ENCODE data around the gene SPEM3. TPM values are rescaled to one million over a fixed set of nuclear protein-coding genes. Genes with fewer than 3 reads are reported as not detected.

Gene SPEM3
- total and polyA plus RNA-seq, 5 donors, result not detected

GRCh38 chr17:7391307-7391706 lies 37.4 kb upstream of the SPEM3 start:
- WGBS, result 50% methylated on average over 2 of the region's 2 CpGs
- intact Hi-C loops (cut with DNase I), result loop anchor here in 1 of 4 donors (5.0 kb wide), 1 partner anchor 96 kb away; no protein-coding TSS in a partner anchor
- Histone ChIP-seq H3K27me3 (ENCODE audit: control insufficient read depth, insufficient read depth) (no peaks in the 10 kb centered on the region), H3K4me1 (ENCODE audit: control insufficient read depth, insufficient read depth, low read length) (no peaks in the 10 kb centered on the region), H3K27ac (ENCODE audit: low read length) (no peak overlapping the region), H3K9me3 (ENCODE audit: control insufficient read depth, low read length) (no peaks in the 10 kb centered on the region), H3K4me3 (ENCODE audit: low read length) (no peak overlapping the region)
- ATAC-seq, result no peak
- peak in 1 of 3 donors; percentile 6 for DNase-seq

GRCh38 chr17:7392696-7393612 lies 35.7 kb upstream of the SPEM3 start:
- H3K4me3 ChIP-seq (ENCODE audit: low read length), result peak overlapping the region; percentile 92
- no peak for ATAC-seq
- H3K27me3 ChIP-seq (ENCODE audit: control insufficient read depth, insufficient read depth), result no peaks in the 10 kb centered on the region
- WGBS, result 74% methylated on average over 42 of the region's 42 CpGs
- H3K4me1 ChIP-seq (ENCODE audit: control insufficient read depth, insufficient read depth, low read length), result no peaks in the 10 kb centered on the region
- peak in 1 of 3 donors; percentile 52 for DNase-seq
- intact Hi-C loops (cut with DNase I), result loop anchor here in 1 of 4 donors (5.0 kb wide), 1 partner anchor 94 kb away; no protein-coding TSS in a partner anchor
- H3K9me3 ChIP-seq (ENCODE audit: control insufficient read depth, low read length), result no peaks in the 10 kb centered on the region
- H3K27ac ChIP-seq (ENCODE audit: low read length), result no peak overlapping the region

GRCh38 chr17:7393613-7394451 lies 34.8 kb upstream of the SPEM3 start:
- 6% methylated on average over 48 of the region's 48 CpGs for WGBS

GRCh38 chr17:7394452-7395191 lies 34.0 kb upstream of the SPEM3 start, which contains the start of gene PLSCR3:
Gene PLSCR3, minus strand, starts transcription at chr17:7394525. Its CDS starts 415 bp downstream, at chr17:7394110.
- DNase-seq (peak; percentile 91 to 97 (median 96)), ATAC-seq (peak; percentile 93 to 95)
- peak within 1 kb of the TSS; percentile 92 for H3K4me3 ChIP-seq (ENCODE audit: low read length)
- peak within 1 kb of the TSS; percentile 98 for H3K27ac ChIP-seq (ENCODE audit: low read length)
- intact Hi-C loops (cut with DNase I), result loop anchor here in 1 of 4 donors (5.0 kb wide), 1 partner anchor 93 kb away; no protein-coding TSS in a partner anchor
- H3K9me3 ChIP-seq (ENCODE audit: control insufficient read depth, low read length), result no peaks in the 10 kb centered on the region
- no peaks in the 10 kb centered on the region for H3K4me1 ChIP-seq (ENCODE audit: control insufficient read depth, insufficient read depth, low read length)
- under 1% methylated on average over 71 of the region's 71 CpGs for WGBS
- H3K27me3 ChIP-seq (ENCODE audit: control insufficient read depth, insufficient read depth), result no peaks in the 10 kb centered on the region

More at GRCh38 chr17:7393613-7394451, 34.8 kb upstream of the SPEM3 start:
- Histone ChIP-seq H3K27ac (ENCODE audit: low read length) (peak overlapping the region; percentile 75), H3K27me3 (ENCODE audit: control insufficient read depth, insufficient read depth) (no peaks in the 10 kb centered on the region), H3K4me3 (ENCODE audit: low read length) (peak overlapping the region; percentile 92), H3K4me1 (ENCODE audit: control insufficient read depth, insufficient read depth, low read length) (no peaks in the 10 kb centered on the region), H3K9me3 (ENCODE audit: control insufficient read depth, low read length) (no peaks in the 10 kb centered on the region)
- peak in 1 of 3 donors; percentile 62 for DNase-seq
- intact Hi-C loops (cut with DNase I), result loop anchor here in 1 of 4 donors (5.0 kb wide), 1 partner anchor 93 kb away; no protein-coding TSS in a partner anchor
- ATAC-seq, result peak; percentile 7 to 44

GRCh38 chr17:7396147-7396546 lies 32.5 kb upstream of the SPEM3 start:
- WGBS, result 91% methylated on average over 4 of the region's 4 CpGs
- Histone ChIP-seq H3K9me3 (ENCODE audit: control insufficient read depth, low read length) (no peaks in the 10 kb centered on the region), H3K27ac (ENCODE audit: low read length) (no peak overlapping the region), H3K4me3 (ENCODE audit: low read length) (no peak overlapping the region), H3K27me3 (ENCODE audit: control insufficient read depth, insufficient read depth) (no peaks in the 10 kb centered on the region), H3K4me1 (ENCODE audit: control insufficient read depth, insufficient read depth, low read length) (no peaks in the 10 kb centered on the region)
- DNase-seq (peak in 1 of 3 donors; percentile 3), ATAC-seq (no peak)
- intact Hi-C loops (cut with DNase I), result no loop called here

GRCh38 chr17:7398612-7399011 lies 30.0 kb upstream of the SPEM3 start:
- Histone ChIP-seq H3K9me3 (ENCODE audit: control insufficient read depth, low read length) (no peaks in the 10 kb centered on the region), H3K27ac (ENCODE audit: low read length) (no peak overlapping the region), H3K4me1 (ENCODE audit: control insufficient read depth, insufficient read depth, low read length) (peaks cover 3% of the 10 kb centered on the region), H3K4me3 (ENCODE audit: low read length) (no peak overlapping the region), H3K27me3 (ENCODE audit: control insufficient read depth, insufficient read depth) (no peaks in the 10 kb centered on the region)
- DNase-seq (no peak), ATAC-seq (no peak)
- intact Hi-C loops (cut with DNase I), result no loop called here
- WGBS, result 83% methylated on average over 2 of the region's 2 CpGs

- peak overlapping the region; percentile 98 for H3K27ac ChIP-seq (ENCODE audit: low read length)
- peaks cover 3% of the 10 kb centered on the region for H3K4me1 ChIP-seq (ENCODE audit: control insufficient read depth, insufficient read depth, low read length)
- intact Hi-C loops (cut with DNase I), result no loop called here
- DNase-seq (peak; percentile 81 to 91 (median 91)), ATAC-seq (peak; percentile 15 to 25)
- peak overlapping the region; percentile 65 for H3K4me3 ChIP-seq (ENCODE audit: low read length)
- H3K27me3 ChIP-seq (ENCODE audit: control insufficient read depth, insufficient read depth), result no peaks in the 10 kb centered on the region
- no peaks in the 10 kb centered on the region for H3K9me3 ChIP-seq (ENCODE audit: control insufficient read depth, low read length)
- 12% methylated on average over 16 of the region's 16 CpGs for WGBS
These were observed 25.5 kb upstream of the SPEM3 start for GRCh38 chr17:7403043-7403726.

- DNase-seq (no peak), ATAC-seq (peak; percentile 59 to 70)
- intact Hi-C loops (cut with DNase I), result no loop called here
- H3K9me3 ChIP-seq (ENCODE audit: control insufficient read depth, low read length), result no peaks in the 10 kb centered on the region
- H3K27ac ChIP-seq (ENCODE audit: low read length), result peak overlapping the region; percentile 98
- H3K4me1 ChIP-seq (ENCODE audit: control insufficient read depth, insufficient read depth, low read length), result peaks cover 3% of the 10 kb centered on the region
- H3K4me3 ChIP-seq (ENCODE audit: low read length), result peak overlapping the region; percentile 65
- WGBS, result 0% methylated on average over 13 of the region's 13 CpGs
- no peaks in the 10 kb centered on the region for H3K27me3 ChIP-seq (ENCODE audit: control insufficient read depth, insufficient read depth)
These were observed 25.0 kb upstream of the SPEM3 start for GRCh38 chr17:7403727-7403976.

- ATAC-seq, result peak; percentile 94 to 95
- peaks cover 3% of the 10 kb centered on the region for H3K4me1 ChIP-seq (ENCODE audit: control insufficient read depth, insufficient read depth, low read length)
- WGBS, result under 1% methylated on average over 49 of the region's 49 CpGs
- no peaks in the 10 kb centered on the region for H3K9me3 ChIP-seq (ENCODE audit: control insufficient read depth, low read length)
- peak within 1 kb of the TSS; percentile 86 for H3K4me3 ChIP-seq (ENCODE audit: low read length)
- DNase-seq, result peak; percentile 99
- peak within 1 kb of the TSS; percentile 98 for H3K27ac ChIP-seq (ENCODE audit: low read length)
- intact Hi-C loops (cut with DNase I), result no loop called here
- H3K27me3 ChIP-seq (ENCODE audit: control insufficient read depth, insufficient read depth), result no peaks in the 10 kb centered on the region
These were observed 24.5 kb upstream of the SPEM3 start, which contains the start of gene TMEM256 for GRCh38 chr17:7403977-7404736. Gene TMEM256, minus strand, starts transcription at chr17:7404097. Its CDS starts 13 bp downstream, at chr17:7404084.

Data from right cardiac atrium (tissue), 5 donors.